ENCODE measurements around the gene PLD3. TPM values are rescaled to one million over a fixed set of nuclear protein-coding genes. Genes with fewer than 3 reads are reported as not detected.

Gene PLD3
- total and polyA plus RNA-seq, 9 donors, result 120 to 301 (median 209) TPM

DNA sequence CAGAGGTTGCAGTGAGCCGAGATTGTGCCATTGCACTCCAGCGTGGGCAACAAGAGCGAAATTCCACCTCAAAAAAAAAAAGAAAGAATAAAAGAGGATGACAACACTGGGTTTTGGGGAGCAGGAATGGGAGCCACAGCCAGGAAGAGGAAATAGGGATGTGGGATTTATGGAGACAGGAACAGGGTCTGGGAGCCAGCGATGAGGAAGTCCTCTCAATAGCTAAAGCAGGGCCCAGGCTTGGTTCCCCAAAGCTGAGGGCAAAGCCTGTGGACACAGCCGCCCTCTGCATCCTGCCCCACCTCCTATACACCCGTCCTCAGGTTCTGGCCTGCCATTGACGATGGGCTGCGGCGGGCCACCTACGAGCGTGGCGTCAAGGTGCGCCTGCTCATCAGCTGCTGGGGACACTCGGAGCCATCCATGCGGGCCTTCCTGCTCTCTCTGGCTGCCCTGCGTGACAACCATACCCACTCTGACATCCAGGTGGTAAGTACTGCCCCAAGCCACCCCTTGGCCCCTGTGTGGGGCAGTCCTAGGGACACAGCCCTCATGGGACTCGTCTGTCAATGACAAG lies 27.9 kb downstream of the PLD3 start:
- H3K27me3 ChIP-seq, result no peaks in the 10 kb centered on the region
- DNase-seq, result no peak
- TF ChIP-seq EP300 (IDR thresholded peaks at IDR 0.05), result no peak
- no peak for TF ChIP-seq CTCF (IDR thresholded peaks at IDR 0.05)
- no peak for TF ChIP-seq POLR2A (IDR thresholded peaks at IDR 0.05)
- no peak overlapping the region for H3K4me3 ChIP-seq
- 91 to 96% (median 94%) methylated on average over 17 of the region's 17 CpGs for WGBS, 3 donors
- no peaks in the 10 kb centered on the region for H3K4me1 ChIP-seq (ENCODE audit: insufficient read depth)
- intact Hi-C loops (cut with DNase I), result no loop called here
- no peaks in the 10 kb centered on the region for H3K36me3 ChIP-seq
- no peak overlapping the region for H3K27ac ChIP-seq
- H3K9me3 ChIP-seq, result no peaks in the 10 kb centered on the region

DNA sequence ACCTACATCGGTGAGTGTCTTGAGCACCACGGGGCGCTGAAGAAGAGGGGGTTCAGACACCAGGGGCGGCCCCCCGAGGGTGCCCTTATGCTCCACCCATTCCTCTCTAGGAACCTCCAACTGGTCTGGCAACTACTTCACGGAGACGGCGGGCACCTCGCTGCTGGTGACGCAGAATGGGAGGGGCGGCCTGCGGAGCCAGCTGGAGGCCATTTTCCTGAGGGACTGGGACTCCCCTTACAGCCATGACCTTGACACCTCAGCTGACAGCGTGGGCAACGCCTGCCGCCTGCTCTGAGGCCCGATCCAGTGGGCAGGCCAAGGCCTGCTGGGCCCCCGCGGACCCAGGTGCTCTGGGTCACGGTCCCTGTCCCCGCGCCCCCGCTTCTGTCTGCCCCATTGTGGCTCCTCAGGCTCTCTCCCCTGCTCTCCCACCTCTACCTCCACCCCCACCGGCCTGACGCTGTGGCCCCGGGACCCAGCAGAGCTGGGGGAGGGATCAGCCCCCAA lies 29.4 kb downstream of the PLD3 start:
- no peak overlapping the region for H3K4me3 ChIP-seq
- H3K36me3 ChIP-seq, result no peaks in the 10 kb centered on the region
- no peaks in the 10 kb centered on the region for H3K9me3 ChIP-seq
- no peaks in the 10 kb centered on the region for H3K27me3 ChIP-seq
- TF ChIP-seq CTCF (IDR thresholded peaks at IDR 0.05) (no peak), POLR2A (IDR thresholded peaks at IDR 0.05) (no peak), EP300 (IDR thresholded peaks at IDR 0.05) (no peak)
- no peak overlapping the region for H3K27ac ChIP-seq
- intact Hi-C loops (cut with DNase I), result no loop called here
- 69 to 80% (median 77%) methylated on average over 23 to 25 of the region's 25 CpGs for WGBS, 3 donors
- no peak for DNase-seq
- no peaks in the 10 kb centered on the region for H3K4me1 ChIP-seq (ENCODE audit: insufficient read depth)

- no peaks in the 10 kb centered on the region for H3K36me3 ChIP-seq
- intact Hi-C loops (cut with DNase I), result no loop called here
- DNase-seq, result no peak
These were observed 30.0 kb downstream of the PLD3 start for GRCh38 chr19:40378509-40378908.

GRCh38 chr19:40379446-40380198 lies 31.1 kb downstream of the PLD3 start:
- intact Hi-C loops (cut with DNase I), result no loop called here
- Histone ChIP-seq H3K27me3 (no peaks in the 10 kb centered on the region), H3K9me3 (no peaks in the 10 kb centered on the region), H3K4me1 (ENCODE audit: insufficient read depth) (no peaks in the 10 kb centered on the region), H3K4me3 (no peak overlapping the region), H3K36me3 (no peaks in the 10 kb centered on the region), H3K27ac (no peak overlapping the region)
- WGBS, 3 donors, result 73 to 86% (median 75%) methylated on average over 11 of the region's 11 CpGs
- TF ChIP-seq POLR2A (IDR thresholded peaks at IDR 0.05) (no peak), CTCF (IDR thresholded peaks at IDR 0.05) (no peak), EP300 (IDR thresholded peaks at IDR 0.05) (no peak)
- DNase-seq, result no peak

More at GRCh38 chr19:40378509-40378908, 30.0 kb downstream of the PLD3 start:
- 66 to 83% (median 71%) methylated on average over 1 to 2 of the region's 2 CpGs for WGBS, 3 donors
- Histone ChIP-seq H3K4me1 (ENCODE audit: insufficient read depth) (no peaks in the 10 kb centered on the region), H3K27me3 (no peaks in the 10 kb centered on the region), H3K27ac (no peak overlapping the region), H3K4me3 (no peak overlapping the region), H3K9me3 (no peaks in the 10 kb centered on the region)
- TF ChIP-seq EP300 (IDR thresholded peaks at IDR 0.05) (no peak), CTCF (IDR thresholded peaks at IDR 0.05) (no peak), POLR2A (IDR thresholded peaks at IDR 0.05) (no peak)
